Activated T-helper 9 cell treated with anti-CD3 and anti-CD28 coated beads, Interleukin-2, amount 50 U/mL, for 16 hours (primary cell): ENCODE data around the gene DMRT3.

ENCODE experiments used
- DNase-seq: peaks from one replicate; pipeline ENCODE4 v3.0.0-alpha.2; 2020; ENCODE audit warnings: low read depth

DMRT3 gene

GRCh38 chr9:976258-976942 lies at the start of gene DMRT3:
DMRT3 (plus strand) TSS chr9:976655; CDS start chr9:977002, 347 bp downstream.
- DNase-seq = no peak

- no peak for DNase-seq
Observed at GRCh38 chr9:926976-927375, 49.5 kb upstream of the DMRT3 start.

GRCh38 chr9:928363-929042 lies 48.0 kb upstream of the DMRT3 start:
- DNase-seq = no peak

GRCh38 chr9:929719-930118 lies 46.7 kb upstream of the DMRT3 start:
- DNase-seq = no peak

GRCh38 chr9:933356-933755 lies 43.1 kb upstream of the DMRT3 start:
- DNase-seq = no peak

GRCh38 chr9:935348-935965 lies 41.0 kb upstream of the DMRT3 start:
- DNase-seq = no peak

- DNase-seq = no peak
Observed at GRCh38 chr9:942805-943580, 33.5 kb upstream of the DMRT3 start.

GRCh38 chr9:947985-948384 lies 28.5 kb upstream of the DMRT3 start:
- no peak for DNase-seq

- no peak for DNase-seq
Observed at GRCh38 chr9:948497-948896, 28.0 kb upstream of the DMRT3 start.

- DNase-seq = no peak
Observed at GRCh38 chr9:950139-950538, 26.3 kb upstream of the DMRT3 start.

- DNase-seq = no peak
Observed at GRCh38 chr9:952546-952945, 23.9 kb upstream of the DMRT3 start.

GRCh38 chr9:959105-959504 lies 17.4 kb upstream of the DMRT3 start:
- no peak for DNase-seq

GRCh38 chr9:959914-960313 lies 16.5 kb upstream of the DMRT3 start:
- no peak for DNase-seq

GRCh38 chr9:962023-962422 lies 14.4 kb upstream of the DMRT3 start:
- no peak for DNase-seq

GRCh38 chr9:965497-965896 lies 11.0 kb upstream of the DMRT3 start:
- DNase-seq = no peak

- DNase-seq = no peak
Observed at GRCh38 chr9:966870-967269, 9.6 kb upstream of the DMRT3 start.

- no peak for DNase-seq
Observed at GRCh38 chr9:967436-967835, 9.0 kb upstream of the DMRT3 start.

- DNase-seq = no peak
Observed at GRCh38 chr9:967903-968641, 8.4 kb upstream of the DMRT3 start.

- DNase-seq = no peak
Observed at GRCh38 chr9:969310-970150, 6.9 kb upstream of the DMRT3 start.

GRCh38 chr9:970151-970996 lies 6.1 kb upstream of the DMRT3 start:
- no peak for DNase-seq
